Endodermal cell (in vitro differentiated cells): ENCODE measurements around the gene MAN2A2. TPM values are rescaled to one million over a fixed set of nuclear protein-coding genes. Genes with fewer than 3 reads are reported as not detected.

ENCODE experiments used
- DNase-seq: peaks from one replicate; pipeline ENCODE4 v3.0.0-alpha.2; 2017
- H3K27ac ChIP-seq: 2 replicates; pipeline ENCODE4 v1.5.1; 2013; ENCODE audit warnings: mild to moderate bottlenecking, low read depth, low read length, moderate library complexity
- H3K27me3 ChIP-seq: 2 replicates; pipeline ENCODE4 v1.6.1; 2013; ENCODE audit warnings: mild to moderate bottlenecking, low read length, moderate library complexity; ENCODE audit not compliant: insufficient read depth, control insufficient read depth, poor library complexity, severe bottlenecking
- H3K36me3 ChIP-seq: 2 replicates; pipeline ENCODE4 v1.7.0; 2013; ENCODE audit warnings: mild to moderate bottlenecking, low read length, moderate library complexity; ENCODE audit not compliant: control insufficient read depth, insufficient read depth
- H3K4me1 ChIP-seq: one replicate; pipeline ENCODE4 v1.7.0; 2013; ENCODE audit warnings: low read length; ENCODE audit not compliant: control insufficient read depth, insufficient read depth
- H3K4me3 ChIP-seq: 2 replicates; pipeline ENCODE4 v1.5.1; 2013; ENCODE audit warnings: mild to moderate bottlenecking, low read length, moderate library complexity
- H3K9ac ChIP-seq: 2 replicates; pipeline ENCODE4 v1.6.1; 2013; ENCODE audit warnings: mild to moderate bottlenecking, low read length, moderate library complexity; ENCODE audit not compliant: poor library complexity, severe bottlenecking; ENCODE audit errors: extremely low read depth
- H3K9me3 ChIP-seq: 2 replicates; pipeline ENCODE4 v1.6.1; 2013; ENCODE audit warnings: mild to moderate bottlenecking, low read length, moderate library complexity; ENCODE audit not compliant: control insufficient read depth
- H3K27ac Mint-ChIP-seq: 2 replicates; pipeline ENCODE4 v1.8.0; 2020; ENCODE audit warnings: mixed read lengths
- H3K27me3 Mint-ChIP-seq: 2 replicates; pipeline ENCODE4 v1.8.0; 2021; ENCODE audit warnings: mild to moderate bottlenecking, mixed read lengths; ENCODE audit not compliant: insufficient read depth
- H3K36me3 Mint-ChIP-seq: 2 replicates; pipeline ENCODE4 v1.8.0; 2020; ENCODE audit warnings: low read depth, mixed read lengths
- H3K4me1 Mint-ChIP-seq: 2 replicates; pipeline ENCODE4 v1.8.0; 2020; ENCODE audit warnings: mixed read lengths
- H3K4me3 Mint-ChIP-seq: 2 replicates; pipeline ENCODE4 v1.8.0; 2020; ENCODE audit warnings: mild to moderate bottlenecking, moderate library complexity, mixed read lengths
- H3K9me3 Mint-ChIP-seq: 2 replicates; pipeline ENCODE4 v1.8.0; 2020; ENCODE audit warnings: mild to moderate bottlenecking, mixed read lengths
- CTCF ChIP-seq: fragments of 200-600 bp; sonication (generic); conservative IDR thresholded peaks from 2 replicates; pipeline ENCODE4 v1.5.0; 2021; ENCODE audit warnings: antibody characterized with exemption, mild to moderate bottlenecking
- WGBS, 2 experiments: methylation state at CpG; one replicate each; pipeline versions ENCODE4 v1.1.5 to v1.1.7; 2013; ENCODE audit warnings: missing lambda C conversion rate in 2 of 2, mixed read lengths in 1 of 2; ENCODE audit not compliant: insufficient coverage in 1 of 2, insufficient read length in 1 of 2; 5-methylcytosine and 5-hydroxymethylcytosine counted together
- total RNA-seq, 2 donors: library from RNA; stranded (reverse); fragmentation: NEBNext Ultra II Directional in 1 of 2; extraction: Animal tissue kit (Norgen Biotek cat#: 25700) in 1 of 2; gene quantifications; 2 replicates in 1 of 2; 3 replicates in 1 of 2; pipeline ENCODE4 v1.2.1, GENCODE V29; 2021

Gene MAN2A2
- total RNA-seq, 2 donors from 2014 or later, result 41.0 to 62.9 TPM

GRCh38 chr15:90929246-90930019 lies 26.3 kb downstream of the MAN2A2 start:
- H3K27me3 Mint-ChIP-seq, result peaks cover 8% of the 10 kb centered on the region

GRCh38 chr15:90930861-90931574 lies 27.9 kb downstream of the MAN2A2 start:
- Histone ChIP-seq H3K4me1 (no peaks in the 10 kb centered on the region), H3K36me3 (no peaks in the 10 kb centered on the region), H3K9ac (no peak overlapping the region), H3K4me3 (no peak overlapping the region), H3K9me3 (no peaks in the 10 kb centered on the region), H3K27ac (no peak overlapping the region), H3K27me3 (peaks cover 8% of the 10 kb centered on the region)
- no peaks in the 10 kb centered on the region for H3K9me3 Mint-ChIP-seq
- H3K4me1 Mint-ChIP-seq, result peaks cover 9% of the 10 kb centered on the region
- H3K27ac Mint-ChIP-seq, result peak overlapping the region; percentile 94
- H3K27me3 Mint-ChIP-seq, result peaks cover 8% of the 10 kb centered on the region
- peak overlapping the region; percentile 89 for H3K4me3 Mint-ChIP-seq
- 93 to 98% methylated on average over 15 of the region's 15 CpGs for WGBS, 2 experiments
- TF ChIP-seq CTCF, result no peak
- no peak for DNase-seq
- H3K36me3 Mint-ChIP-seq, result no peaks in the 10 kb centered on the region

More at GRCh38 chr15:90929246-90930019, 26.3 kb downstream of the MAN2A2 start:
- H3K36me3 Mint-ChIP-seq, result no peaks in the 10 kb centered on the region
- WGBS, 2 experiments, result 96 to 97% methylated on average over 17 to 21 of the region's 21 CpGs
- no peaks in the 10 kb centered on the region for H3K9me3 ChIP-seq
- no peaks in the 10 kb centered on the region for H3K36me3 ChIP-seq
- no peaks in the 10 kb centered on the region for H3K9me3 Mint-ChIP-seq
- peaks cover 3% of the 10 kb centered on the region for H3K4me1 ChIP-seq
- H3K27me3 ChIP-seq, result peaks cover 8% of the 10 kb centered on the region
- no peak overlapping the region for H3K27ac ChIP-seq
- H3K27ac Mint-ChIP-seq, result peak overlapping the region; percentile 17
- peaks cover 9% of the 10 kb centered on the region for H3K4me1 Mint-ChIP-seq
- TF ChIP-seq CTCF, result no peak
- H3K4me3 ChIP-seq, result no peak overlapping the region
- H3K9ac ChIP-seq, result no peak overlapping the region
- DNase-seq, result no peak
- peak overlapping the region; percentile 34 for H3K4me3 Mint-ChIP-seq

- Histone ChIP-seq H3K27ac (no peak overlapping the region), H3K4me1 (no peaks in the 10 kb centered on the region), H3K27me3 (peaks cover 8% of the 10 kb centered on the region), H3K9ac (no peak overlapping the region), H3K4me3 (peak overlapping the region; percentile 93), H3K36me3 (peaks cover 2% of the 10 kb centered on the region), H3K9me3 (no peaks in the 10 kb centered on the region)
- peaks cover 8% of the 10 kb centered on the region for H3K27me3 Mint-ChIP-seq
- no peaks in the 10 kb centered on the region for H3K9me3 Mint-ChIP-seq
- peaks cover 4% of the 10 kb centered on the region for H3K36me3 Mint-ChIP-seq
- WGBS, 2 experiments, result 41 to 52% methylated on average over 3 to 6 of the region's 6 CpGs
- no peak for TF ChIP-seq CTCF
- H3K4me3 Mint-ChIP-seq, result peak overlapping the region; percentile 89
- peak overlapping the region; percentile 94 for H3K27ac Mint-ChIP-seq
- DNase-seq, result no peak
- peaks cover 13% of the 10 kb centered on the region for H3K4me1 Mint-ChIP-seq
These were observed 28.4 kb downstream of the MAN2A2 start for GRCh38 chr15:90931575-90931827.
